Transverse colon (tissue), 4 donors: ENCODE results near the gene RXRB. TPM values are rescaled to one million over a fixed set of nuclear protein-coding genes. Genes with fewer than 3 reads are reported as not detected.

Experiments
- DNase-seq: peaks from one replicate; pipeline ENCODE4 v3.0.0-alpha.2; 2019
- H3K27ac ChIP-seq, 4 donors: fragments of 200-600 bp; sonication (generic); 2 replicates each; pipeline ENCODE4 v1.5.1; 2016 to 2018; ENCODE audit warnings: inconsistent platforms in 4 of 4
- H3K27me3 ChIP-seq: fragments of 200-600 bp; sonication (generic); 2 replicates; pipeline ENCODE4 v1.5.1; 2017; ENCODE audit warnings: inconsistent platforms
- H3K36me3 ChIP-seq, 4 donors: fragments of 200-600 bp; sonication (generic); 2 replicates each; pipeline ENCODE4 v1.5.1; 2017 to 2019; ENCODE audit warnings: inconsistent platforms in 4 of 4
- H3K4me1 ChIP-seq, 4 donors: fragments of 200-600 bp; sonication (generic); 2 replicates each; pipeline ENCODE4 v1.5.1; 2017 to 2020; ENCODE audit warnings: inconsistent platforms in 4 of 4
- H3K4me3 ChIP-seq, 4 donors: fragments of 200-600 bp; sonication (generic); 1 replicate in 1 of 4; 2 replicates in 3 of 4; pipeline versions ENCODE4 v1.5.1 to v1.6.1; 2017 to 2019; ENCODE audit warnings: inconsistent platforms in 4 of 4
- H3K9me3 ChIP-seq, 2 donors: fragments of 200-600 bp; sonication (generic); 2 replicates each; pipeline ENCODE4 v1.5.1; 2017 to 2019; ENCODE audit warnings: inconsistent platforms in 2 of 2
- CTCF ChIP-seq, 5 experiments: fragments of 200-600 bp in 3 of 5; fragments of 450-650 bp in 2 of 5; sonication (generic) in 3 of 5; IDR thresholded peaks; 1 replicate in 2 of 5; 2 replicates in 3 of 5; pipeline ENCODE4 v1.5.1; 2016 to 2017; ENCODE audit warnings: antibody characterized with exemption in 5 of 5, inconsistent platforms in 3 of 5, mild to moderate bottlenecking in 2 of 5, moderate library complexity in 1 of 5
- EP300 ChIP-seq: sonication (generic); formaldehyde crosslinking; IDR thresholded peaks from one replicate; pipeline ENCODE4 v1.6.1; 2017; ENCODE audit warnings: antibody characterized with exemption, low read depth
- POLR2A ChIP-seq: fragments of 450-650 bp; IDR thresholded peaks from one replicate; pipeline ENCODE4 v1.6.1; 2016; ENCODE audit warnings: antibody characterized with exemption, mild to moderate bottlenecking, moderate library complexity
- POLR2AphosphoS5 ChIP-seq, 3 donors: sonication (generic); formaldehyde crosslinking; IDR thresholded peaks; one replicate each; pipeline ENCODE4 v1.6.1; 2016; ENCODE audit warnings: antibody characterized with exemption in 3 of 3
- WGBS, 2 donors: methylation state at CpG; one replicate each; pipeline ENCODE4 v1.1.5; 2018; ENCODE audit warnings: low coverage in 1 of 2; 5-methylcytosine and 5-hydroxymethylcytosine counted together
- in situ Hi-C, 4 donors: fragments of 200-750 bp; cut with MboI; loops; one replicate each; pipeline versions ENCODE4 v1.15.0 to v1.15.1; 2017; ENCODE audit warnings: low sequenced_read_pairs in 3 of 4, low pct_ligation_motif_present in 1 of 4, low pct_unique_long_range_greater_than_20kb in 1 of 4
- intact Hi-C: fragments of 100-400 bp; cut with DNase I; formaldehyde crosslinking; loops from one replicate; pipeline ENCODE4 v1.15.1; 2023; ENCODE audit warnings: low total_unique reads
- total RNA-seq, 4 donors: library from RNA; depleted of rRNA; stranded (reverse); fragments of >200 nt; gene quantifications; one replicate each; pipeline ENCODE4 v1.1.0, GENCODE V29; 2016

RXRB gene
- total RNA-seq, 4 donors from 2014 or later, result 26.9 to 31.9 (median 29.4) TPM

- H3K36me3 ChIP-seq, result no peaks in the 10 kb centered on the region
- H3K27ac ChIP-seq, result no peak overlapping the region
- H3K27me3 ChIP-seq, result no peaks in the 10 kb centered on the region
- H3K4me1 ChIP-seq, result peaks cover 0 to 3% (median 0%) of the 10 kb centered on the region in 4 donors
- 74% methylated on average over 6 of the region's 10 CpGs; no CpG with 5 or more reads in 1 of the 2 donors for WGBS, 2 donors
- H3K9me3 ChIP-seq, result no peaks in the 10 kb centered on the region
- in situ Hi-C loops (no loop called here), intact Hi-C loops (no loop called here)
- no peak for DNase-seq
- H3K4me3 ChIP-seq, result no peak overlapping the region
- TF ChIP-seq CTCF (IDR thresholded peaks at IDR 0.05) (no peak), POLR2A (no peak), EP300 (no peak), POLR2AphosphoS5 (IDR thresholded peaks at IDR 0.05) (no peak)
Observed at GRCh38 chr6:33178755-33179475, 21.6 kb downstream of the RXRB start.

DNA sequence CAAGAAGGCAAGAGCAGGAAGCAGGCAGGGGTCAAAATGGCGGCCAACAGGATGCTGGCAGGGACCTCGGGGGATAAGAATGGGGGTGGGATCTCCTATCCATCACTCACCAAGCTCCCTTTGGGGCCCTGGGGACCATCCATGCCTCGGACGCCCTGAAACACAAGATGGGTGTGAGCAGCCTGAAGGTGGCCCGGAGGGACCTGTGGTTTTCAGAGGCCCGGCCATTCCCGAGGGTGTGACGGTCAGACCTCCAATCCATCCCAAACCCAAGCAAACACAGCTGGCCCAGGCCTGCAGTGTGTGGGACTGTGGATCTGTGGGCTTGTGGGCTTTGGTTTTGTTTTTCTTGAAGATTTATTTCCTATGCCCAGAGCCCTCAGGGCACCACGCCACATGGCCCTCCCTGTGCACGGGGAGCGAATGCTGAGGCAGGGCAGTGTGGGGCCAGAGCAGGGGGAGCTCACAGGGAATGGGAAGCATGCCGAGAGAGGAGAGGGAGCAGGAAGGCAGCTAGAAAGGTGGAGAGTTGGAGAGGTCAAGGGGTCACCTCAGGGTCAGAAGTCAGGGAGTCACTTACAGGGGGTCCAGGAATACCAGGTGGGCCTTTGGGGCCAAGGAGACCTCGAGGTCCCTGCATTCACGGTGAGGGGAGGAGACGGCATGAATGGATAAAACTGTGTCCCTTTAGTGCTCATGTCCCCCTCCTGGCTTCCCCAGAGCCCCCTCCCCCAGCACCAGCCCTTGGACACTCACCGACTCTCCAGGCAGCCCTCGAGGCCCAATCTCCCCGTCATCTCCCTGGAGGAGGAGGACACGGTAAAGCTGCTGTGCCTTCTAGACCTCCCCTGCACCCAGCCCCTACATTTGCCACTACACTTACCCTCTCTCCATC is 22.7 kb downstream of the RXRB start:
- Histone ChIP-seq H3K4me1 (no peaks in the 10 kb centered on the region), H3K27me3 (peaks cover 1% of the 10 kb centered on the region), H3K9me3 (no peaks in the 10 kb centered on the region), H3K27ac (no peak overlapping the region), H3K4me3 (no peak overlapping the region), H3K36me3 (no peaks in the 10 kb centered on the region)
- TF ChIP-seq POLR2A, result no peak
- no peak for TF ChIP-seq EP300
- no peak for TF ChIP-seq POLR2AphosphoS5 (IDR thresholded peaks at IDR 0.05)
- TF ChIP-seq CTCF (IDR thresholded peaks at IDR 0.05), result no peak
- intact Hi-C loops (no loop called here), in situ Hi-C loops (no loop called here)
- no peak for DNase-seq
- WGBS, 2 donors, result 81 to 94% methylated on average over 3 to 19 of the region's 19 CpGs

DNA sequence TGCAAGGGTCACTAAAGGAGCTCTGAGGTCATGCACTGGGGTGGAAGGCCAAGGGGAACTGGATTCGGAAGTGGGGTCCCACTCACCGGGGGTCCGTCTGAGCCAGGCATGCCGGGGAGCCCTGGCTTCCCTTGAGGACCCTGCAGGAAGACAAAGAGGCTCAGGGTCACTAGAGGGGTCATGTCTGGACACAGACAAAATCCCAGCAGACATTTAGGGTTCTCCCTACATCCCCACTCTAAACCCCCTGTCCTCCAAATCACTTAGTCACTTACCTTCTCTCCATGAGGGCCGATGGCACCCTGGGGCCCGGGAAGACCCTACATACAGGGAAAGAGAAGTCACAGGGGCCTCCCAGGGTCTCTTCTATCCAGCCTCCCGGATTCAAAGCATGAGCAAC is 23.6 kb downstream of the RXRB start:
- no peak for DNase-seq
- Histone ChIP-seq H3K9me3 (no peaks in the 10 kb centered on the region), H3K36me3 (no peaks in the 10 kb centered on the region), H3K4me3 (no peak overlapping the region), H3K27me3 (peaks cover 4% of the 10 kb centered on the region), H3K4me1 (no peaks in the 10 kb centered on the region), H3K27ac (no peak overlapping the region)
- WGBS, 2 donors, result 92% methylated on average over 6 of the region's 7 CpGs; no CpG with 5 or more reads in 1 of the 2 donors
- no peak for TF ChIP-seq CTCF (IDR thresholded peaks at IDR 0.05)
- no peak for TF ChIP-seq POLR2AphosphoS5 (IDR thresholded peaks at IDR 0.05)
- in situ Hi-C loops, result no loop called here
- intact Hi-C loops, result no loop called here

GRCh38 chr6:33175436-33176069 is 24.9 kb downstream of the RXRB start:
- TF ChIP-seq POLR2AphosphoS5 (IDR thresholded peaks at IDR 0.05) (no peak), POLR2A (no peak), EP300 (no peak), CTCF (IDR thresholded peaks at IDR 0.05) (no peak)
- H3K4me3 ChIP-seq, result no peak overlapping the region
- 65% methylated on average over 10 of the region's 10 CpGs; no CpG with 5 or more reads in 1 of the 2 donors for WGBS, 2 donors
- H3K4me1 ChIP-seq, result no peaks in the 10 kb centered on the region
- in situ Hi-C loops (no loop called here), intact Hi-C loops (no loop called here)
- peaks cover 4% of the 10 kb centered on the region for H3K27me3 ChIP-seq
- H3K9me3 ChIP-seq, result no peaks in the 10 kb centered on the region
- no peak overlapping the region for H3K27ac ChIP-seq
- no peak for DNase-seq
- H3K36me3 ChIP-seq, result no peaks in the 10 kb centered on the region
